Choroid plexus epithelial cell (primary cell): Measurements from ENCODE around the gene PER3.

Source experiments
- DNase-seq: peaks from one replicate; pipeline ENCODE4 v3.0.0-alpha.2; 2010; ENCODE audit warnings: low read depth
- H3K4me3 ChIP-seq: 2 replicates; pipeline ENCODE4 v1.5.1; 2011; ENCODE audit warnings: low read depth, mild to moderate bottlenecking, control low read depth, low read length, moderate library complexity
- TF ChIP-seq, protein P1 (sequence below): conservative IDR thresholded peaks from 2 replicates; pipeline ENCODE4 v1.5.1; 2011; ENCODE audit warnings: low read depth, mild to moderate bottlenecking, control low read depth, inconsistent platforms, low read length, moderate library complexity

PER3 gene

DNA sequence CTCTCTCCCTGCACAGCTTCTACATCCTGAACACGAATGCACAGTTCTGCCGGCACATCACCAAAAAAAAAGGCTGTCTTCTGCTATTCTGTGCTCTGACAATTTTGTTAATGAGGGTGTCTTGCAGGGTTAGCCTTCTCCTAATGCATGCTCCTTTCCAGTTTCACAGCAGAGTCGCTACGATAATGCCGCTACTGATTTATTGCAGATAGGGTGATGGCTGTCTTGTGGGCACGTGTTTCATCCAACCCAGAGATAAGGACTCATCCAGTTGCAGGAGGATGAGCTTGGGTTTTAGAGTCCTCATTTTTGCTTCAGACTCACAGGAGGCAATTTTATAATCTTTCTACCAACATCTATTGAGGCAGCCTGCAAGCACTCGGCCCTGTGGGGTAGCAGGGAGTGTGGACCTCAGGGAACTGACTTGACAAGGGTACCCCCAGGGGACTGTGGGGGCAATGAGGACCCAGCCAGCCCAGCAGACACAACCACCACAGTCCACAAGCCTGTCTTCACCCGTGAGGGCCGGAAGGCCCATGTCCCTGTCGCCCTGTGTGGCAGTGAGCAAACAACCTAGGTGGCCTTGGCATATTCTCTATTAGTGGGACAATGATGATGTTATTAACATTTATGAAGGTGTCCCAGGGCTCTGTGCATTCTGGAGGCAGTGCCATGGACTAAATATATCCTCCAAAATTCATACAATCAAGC lies 84.1 kb downstream of the PER3 start:
- no peak for DNase-seq
- no peak overlapping the region for H3K4me3 ChIP-seq
- TF ChIP-seq, protein P1, sequence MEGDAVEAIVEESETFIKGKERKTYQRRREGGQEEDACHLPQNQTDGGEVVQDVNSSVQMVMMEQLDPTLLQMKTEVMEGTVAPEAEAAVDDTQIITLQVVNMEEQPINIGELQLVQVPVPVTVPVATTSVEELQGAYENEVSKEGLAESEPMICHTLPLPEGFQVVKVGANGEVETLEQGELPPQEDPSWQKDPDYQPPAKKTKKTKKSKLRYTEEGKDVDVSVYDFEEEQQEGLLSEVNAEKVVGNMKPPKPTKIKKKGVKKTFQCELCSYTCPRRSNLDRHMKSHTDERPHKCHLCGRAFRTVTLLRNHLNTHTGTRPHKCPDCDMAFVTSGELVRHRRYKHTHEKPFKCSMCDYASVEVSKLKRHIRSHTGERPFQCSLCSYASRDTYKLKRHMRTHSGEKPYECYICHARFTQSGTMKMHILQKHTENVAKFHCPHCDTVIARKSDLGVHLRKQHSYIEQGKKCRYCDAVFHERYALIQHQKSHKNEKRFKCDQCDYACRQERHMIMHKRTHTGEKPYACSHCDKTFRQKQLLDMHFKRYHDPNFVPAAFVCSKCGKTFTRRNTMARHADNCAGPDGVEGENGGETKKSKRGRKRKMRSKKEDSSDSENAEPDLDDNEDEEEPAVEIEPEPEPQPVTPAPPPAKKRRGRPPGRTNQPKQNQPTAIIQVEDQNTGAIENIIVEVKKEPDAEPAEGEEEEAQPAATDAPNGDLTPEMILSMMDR, result no peak

DNA sequence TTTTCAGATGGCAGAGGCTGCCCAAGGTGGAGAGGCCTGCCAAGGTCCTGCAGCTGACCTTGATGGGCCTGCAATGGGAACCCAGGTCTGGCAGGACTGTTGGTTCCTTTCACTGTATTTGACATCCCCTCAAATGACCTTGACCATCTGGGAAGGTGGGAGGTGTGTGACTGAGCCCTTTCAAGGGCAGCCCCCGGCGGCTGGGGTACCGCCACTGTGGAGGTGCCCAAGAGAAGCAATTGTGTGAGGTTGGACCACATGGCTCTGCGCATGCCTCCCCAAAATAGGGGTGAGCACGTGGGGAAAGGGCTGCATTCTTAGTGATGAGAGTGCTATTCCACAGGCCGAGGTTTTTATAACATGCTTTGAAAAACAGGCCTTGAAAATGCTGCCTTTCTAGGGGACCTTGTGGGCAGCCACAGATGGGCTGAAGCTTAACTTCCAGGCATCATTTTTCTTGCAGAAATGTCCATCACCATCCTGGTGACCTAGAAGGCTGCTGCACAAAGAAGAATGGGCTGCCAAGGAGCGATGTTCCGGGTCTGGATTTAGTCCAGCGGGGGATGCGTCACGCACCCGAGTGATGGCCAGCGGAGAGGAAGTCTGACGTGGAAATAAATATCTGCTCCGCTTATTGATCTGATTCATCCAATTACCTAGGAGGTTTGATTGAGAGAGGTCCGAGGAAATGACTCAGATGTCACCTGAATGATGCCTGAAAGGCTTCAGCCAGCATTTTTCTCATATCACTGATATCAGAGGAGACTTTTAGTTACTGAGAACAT lies 85.2 kb downstream of the PER3 start:
- H3K4me3 ChIP-seq, result no peak overlapping the region
- TF ChIP-seq, protein P1, result no peak
- no peak for DNase-seq

- no peak overlapping the region for H3K4me3 ChIP-seq
- TF ChIP-seq, protein P1, result no peak
- DNase-seq, result no peak
These were observed 87.0 kb downstream of the PER3 start for GRCh38 chr1:7871136-7871535.

- no peak for DNase-seq
- TF ChIP-seq, protein P1, result no peak
- no peak overlapping the region for H3K4me3 ChIP-seq
These were observed 90.0 kb downstream of the PER3 start for GRCh38 chr1:7873801-7874795.

DNA sequence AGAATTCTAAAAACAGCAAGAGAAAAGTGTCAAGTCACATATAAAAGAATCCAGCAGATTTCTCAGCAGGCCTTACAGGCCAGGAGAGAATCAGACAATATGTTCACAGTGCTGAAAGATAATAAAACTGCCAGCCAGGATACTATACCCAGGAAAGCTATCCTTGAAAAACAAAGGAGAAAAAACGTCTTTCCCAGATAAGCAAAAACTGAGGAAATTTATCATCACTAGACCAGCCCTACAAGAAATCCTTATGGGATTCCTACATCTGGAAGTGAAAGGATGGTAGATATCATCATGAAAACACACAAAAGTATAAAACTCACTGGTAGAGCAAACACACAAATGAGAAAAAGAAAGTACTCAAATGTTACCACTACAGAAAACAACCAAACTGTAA lies 93.9 kb downstream of the PER3 start:
- DNase-seq, result no peak
- no peak overlapping the region for H3K4me3 ChIP-seq
- TF ChIP-seq, protein P1, result no peak

DNA sequence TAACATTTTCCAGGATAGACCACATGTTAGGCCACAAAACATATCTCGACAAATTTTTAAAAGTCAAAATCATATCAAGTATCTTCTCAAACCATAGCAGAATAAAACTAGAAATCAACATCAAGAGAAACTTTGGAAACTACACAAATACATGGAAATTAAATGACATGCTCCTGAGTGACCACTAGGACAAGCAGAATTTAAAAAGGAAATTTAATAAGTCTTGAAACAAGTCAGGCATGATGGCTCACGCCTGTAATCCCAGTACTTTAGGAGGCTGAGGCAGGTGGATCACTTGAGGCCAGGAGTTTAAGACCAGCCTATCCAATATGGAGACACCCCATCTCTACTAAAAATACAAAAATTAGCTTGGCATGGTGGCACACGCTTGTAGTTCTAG lies 95.1 kb downstream of the PER3 start:
- no peak for DNase-seq
- TF ChIP-seq, protein P1, result no peak
- H3K4me3 ChIP-seq, result no peak overlapping the region
